Caco-2 (cell line): Measurements from ENCODE around the gene NDNF. TPM values are rescaled to one million over a fixed set of nuclear protein-coding genes. Genes with fewer than 3 reads are reported as not detected.

Source experiments
- BruUV-seq: library from RNA; stranded (reverse); fragments of 400-500 nt; replicated peaks from 2 replicates; lab custom pipeline; 2021; lab: Mats Ljungman, UMichigan
- CTCF ChIA-PET: fragments of 300-600 bp; sonication (Branson Sonifier 250); formaldehyde crosslinking; loops from one replicate; lab custom pipeline; 2022; ENCODE audit warnings: antibody characterized with exemption; lab: Charles Lee
- POLR2A ChIA-PET: fragments of 300-600 bp; sonication (Branson Sonifier 250); formaldehyde crosslinking; loops from one replicate; lab custom pipeline; 2022; ENCODE audit warnings: antibody characterized with exemption; lab: Charles Lee
- DNase-seq, 2 experiments: peaks; one replicate each; pipeline versions ENCODE4 v3.0.0 to v3.0.0-alpha.2; 2020 to 2022
- H3K27me3 ChIP-seq: replicated peaks from 2 replicates; pipeline ENCODE4 v1.6.0; 2011; ENCODE audit warnings: low read length; ENCODE audit not compliant: control insufficient read depth, insufficient read depth
- H3K36me3 ChIP-seq: 2 replicates; pipeline ENCODE4 v1.5.1; 2011; ENCODE audit warnings: low read length; ENCODE audit not compliant: control insufficient read depth, insufficient read depth
- H3K4me1 ChIP-seq: fragments of 250-450 bp; sonication (Bioruptor Pico); 2 replicates; pipeline ENCODE4 v1.5.1; 2020; ENCODE audit warnings: mild to moderate bottlenecking
- H3K4me3 ChIP-seq: 2 replicates; pipeline ENCODE4 v1.5.1; 2011; ENCODE audit warnings: low read depth, mild to moderate bottlenecking, control low read depth, low read length
- H3K9me3 ChIP-seq: fragments of 250-450 bp; sonication (Bioruptor Pico); 2 replicates; pipeline ENCODE4 v1.5.1; 2020; ENCODE audit warnings: mild to moderate bottlenecking, moderate library complexity
- H3K27ac Mint-ChIP-seq: one replicate; pipeline ENCODE4 v1.8.0; 2022; ENCODE audit warnings: mixed read lengths; ENCODE audit not compliant: unreplicated experiment
- H3K27me3 Mint-ChIP-seq: one replicate; pipeline ENCODE4 v1.8.0; 2022; ENCODE audit warnings: mixed read lengths; ENCODE audit not compliant: insufficient read depth, unreplicated experiment
- H3K36me3 Mint-ChIP-seq: one replicate; pipeline ENCODE4 v1.8.0; 2022; ENCODE audit warnings: mild to moderate bottlenecking, mixed read lengths; ENCODE audit not compliant: insufficient read depth, unreplicated experiment
- H3K4me1 Mint-ChIP-seq: one replicate; pipeline ENCODE4 v1.8.0; 2022; ENCODE audit warnings: low read depth, mixed read lengths; ENCODE audit not compliant: unreplicated experiment
- H3K4me3 Mint-ChIP-seq: one replicate; pipeline ENCODE4 v1.8.0; 2022; ENCODE audit warnings: mild to moderate bottlenecking, moderate library complexity, mixed read lengths; ENCODE audit not compliant: unreplicated experiment
- H3K9me3 Mint-ChIP-seq: one replicate; pipeline ENCODE4 v1.8.0; 2022; ENCODE audit warnings: mixed read lengths; ENCODE audit not compliant: unreplicated experiment
- intact Hi-C: fragments of 100-400 bp; cut with micrococcal nuclease; formaldehyde crosslinking; loops from one replicate; pipeline ENCODE4 v1.10.0; 2022; ENCODE audit not compliant: unreplicated experiment
- total RNA-seq: library from RNA; stranded (reverse); gene quantifications from 2 replicates; pipeline ENCODE4 v1.2.3, GENCODE V29; 2022
- TF ChIP-seq, protein P1 (sequence below), 2 experiments: fragments of 200-600 bp in 1 of 2; IDR thresholded peaks; 1 replicate in 1 of 2; 2 replicates in 1 of 2; pipeline versions ENCODE4 v1.5.1 to v1.8.0; 2011 to 2022; ENCODE audit warnings: antibody characterized with exemption in 1 of 2, control low read depth in 1 of 2, inconsistent platforms in 1 of 2, low read depth in 1 of 2, low read length in 1 of 2, mild to moderate bottlenecking in 1 of 2, moderate library complexity in 1 of 2; ENCODE audit not compliant: insufficient read depth in 1 of 2, severe bottlenecking in 1 of 2, unreplicated experiment in 1 of 2

NDNF gene
- total RNA-seq, 1 experiment from 2014 or later, result 3.7 TPM

- Mint-ChIP-seq H3K27ac (no peak overlapping the region), H3K27me3 (peaks cover 30% of the 10 kb centered on the region), H3K36me3 (no peaks in the 10 kb centered on the region), H3K4me1 (peaks cover 29% of the 10 kb centered on the region), H3K4me3 (peak overlapping the region; percentile 89), H3K9me3 (no peaks in the 10 kb centered on the region)
- TSS peak; percentile 20 for BruUV-seq
- H3K27me3 ChIP-seq, result peaks cover 1% of the 10 kb centered on the region; the same call in 1 of the 2 replicates
- H3K4me1 ChIP-seq, result peaks cover 6% of the 10 kb centered on the region; the same call in 1 of the 2 replicates
- intact Hi-C loops, result loop anchor here (2.0 to 5.0 kb wide), 2 partner anchors 64 to 149 kb away; partner anchors contain the start of gene PRDM5
- DNase-seq, result no peak
- peak overlapping the region; percentile 52 for H3K4me3 ChIP-seq
- ChIA-PET POLR2A (no interaction called here), CTCF (no interaction called here)
- H3K9me3 ChIP-seq, result no peaks in the 10 kb centered on the region
- TF ChIP-seq, protein P1, sequence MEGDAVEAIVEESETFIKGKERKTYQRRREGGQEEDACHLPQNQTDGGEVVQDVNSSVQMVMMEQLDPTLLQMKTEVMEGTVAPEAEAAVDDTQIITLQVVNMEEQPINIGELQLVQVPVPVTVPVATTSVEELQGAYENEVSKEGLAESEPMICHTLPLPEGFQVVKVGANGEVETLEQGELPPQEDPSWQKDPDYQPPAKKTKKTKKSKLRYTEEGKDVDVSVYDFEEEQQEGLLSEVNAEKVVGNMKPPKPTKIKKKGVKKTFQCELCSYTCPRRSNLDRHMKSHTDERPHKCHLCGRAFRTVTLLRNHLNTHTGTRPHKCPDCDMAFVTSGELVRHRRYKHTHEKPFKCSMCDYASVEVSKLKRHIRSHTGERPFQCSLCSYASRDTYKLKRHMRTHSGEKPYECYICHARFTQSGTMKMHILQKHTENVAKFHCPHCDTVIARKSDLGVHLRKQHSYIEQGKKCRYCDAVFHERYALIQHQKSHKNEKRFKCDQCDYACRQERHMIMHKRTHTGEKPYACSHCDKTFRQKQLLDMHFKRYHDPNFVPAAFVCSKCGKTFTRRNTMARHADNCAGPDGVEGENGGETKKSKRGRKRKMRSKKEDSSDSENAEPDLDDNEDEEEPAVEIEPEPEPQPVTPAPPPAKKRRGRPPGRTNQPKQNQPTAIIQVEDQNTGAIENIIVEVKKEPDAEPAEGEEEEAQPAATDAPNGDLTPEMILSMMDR (IDR thresholded peaks at IDR 0.05; ENCODE audit: insufficient read depth in 1 of 2, low read depth in 1 of 2, low read length in 1 of 2, severe bottlenecking in 1 of 2, unreplicated experiment in 1 of 2), result no peak
- no peaks in the 10 kb centered on the region for H3K36me3 ChIP-seq
These were observed 603 bp downstream of the NDNF start for GRCh38 chr4:121071640-121072223.

DNA sequence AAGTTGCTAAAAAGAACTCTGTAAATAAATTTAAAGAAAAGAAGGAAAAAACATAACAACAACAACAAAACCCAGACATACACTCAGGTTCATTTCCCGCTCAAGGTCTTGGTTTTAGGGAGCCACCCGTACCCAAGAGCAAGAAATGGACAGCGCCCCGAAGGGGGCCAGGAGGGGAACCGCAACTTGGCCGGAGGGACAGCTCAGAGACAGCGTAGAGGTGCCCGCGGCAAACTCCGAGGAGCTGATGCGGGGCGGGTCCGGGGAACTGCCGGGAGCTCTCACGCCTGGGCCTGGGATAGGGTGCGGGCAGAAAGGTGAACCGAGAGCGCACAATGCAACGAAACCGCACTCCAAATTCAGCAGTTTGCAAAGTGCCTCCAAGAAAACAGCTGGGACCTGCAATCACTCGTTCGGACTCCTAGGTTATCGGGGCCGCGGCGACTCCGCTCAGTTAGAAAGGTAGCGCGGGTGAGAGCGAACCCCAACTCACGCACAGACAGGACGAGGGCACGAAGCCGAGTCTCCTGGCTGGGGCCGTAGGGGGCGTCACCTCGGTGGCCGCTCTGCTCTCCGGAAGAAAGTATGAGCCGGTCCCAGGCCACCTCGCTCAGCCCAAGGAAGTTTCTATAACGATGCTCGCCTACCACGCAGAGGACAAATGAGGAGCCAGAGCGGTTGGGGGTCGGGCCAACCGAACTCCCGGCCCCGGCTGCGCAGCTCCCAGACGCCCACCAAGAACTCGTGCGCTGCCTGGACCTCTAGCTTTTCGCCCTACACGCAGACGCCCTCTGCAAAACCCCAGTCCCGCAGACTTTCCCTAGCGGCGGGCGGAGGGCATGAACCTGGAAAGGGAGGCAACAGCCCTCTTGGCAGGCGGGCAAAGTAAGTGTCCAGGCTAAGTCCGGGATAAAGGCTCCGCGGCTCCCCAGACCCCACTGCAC is 1.4 kb downstream of the NDNF start:
- Mint-ChIP-seq H3K27ac (no peak overlapping the region), H3K4me3 (peak overlapping the region; percentile 89), H3K27me3 (peaks cover 30% of the 10 kb centered on the region), H3K9me3 (no peaks in the 10 kb centered on the region), H3K36me3 (no peaks in the 10 kb centered on the region), H3K4me1 (peaks cover 29% of the 10 kb centered on the region)
- Histone ChIP-seq H3K4me3 (peak overlapping the region; percentile 52), H3K4me1 (peaks cover 6% of the 10 kb centered on the region; the same call in 1 of the 2 replicates), H3K36me3 (no peaks in the 10 kb centered on the region), H3K27me3 (peaks cover 1% of the 10 kb centered on the region; the same call in 1 of the 2 replicates), H3K9me3 (no peaks in the 10 kb centered on the region)
- TF ChIP-seq, protein P1 (IDR thresholded peaks at IDR 0.05; ENCODE audit: insufficient read depth in 1 of 2, low read depth in 1 of 2, low read length in 1 of 2, severe bottlenecking in 1 of 2, unreplicated experiment in 1 of 2), result peak; percentile 28 to 37
- ChIA-PET POLR2A (no interaction called here), CTCF (interaction anchor here (1.0 kb wide), 1 partner anchor 784 kb away, joined by 4 read pairs; no protein-coding TSS in a partner anchor)
- intact Hi-C loops, result loop anchor here (2.0 to 5.0 kb wide), 2 partner anchors 64 to 148 kb away; partner anchors contain the start of gene PRDM5
- DNase-seq, result peak; percentile 63 to 66
- no TSS peak for BruUV-seq

- no peak overlapping the region for H3K27ac Mint-ChIP-seq
- POLR2A ChIA-PET, result no interaction called here
- H3K4me1 ChIP-seq, result peaks cover 6% of the 10 kb centered on the region; the same call in 1 of the 2 replicates
- intact Hi-C loops, result loop anchor here (2.0 to 5.0 kb wide), 2 partner anchors 63 to 147 kb away; partner anchors contain the start of gene PRDM5
- H3K4me1 Mint-ChIP-seq, result peaks cover 29% of the 10 kb centered on the region
- TF ChIP-seq, protein P1 (IDR thresholded peaks at IDR 0.05; ENCODE audit: insufficient read depth in 1 of 2, low read depth in 1 of 2, low read length in 1 of 2, severe bottlenecking in 1 of 2, unreplicated experiment in 1 of 2), result no peak
- H3K4me3 Mint-ChIP-seq, result peak overlapping the region; percentile 89
- H3K36me3 ChIP-seq, result no peaks in the 10 kb centered on the region
- no peaks in the 10 kb centered on the region for H3K9me3 ChIP-seq
- H3K9me3 Mint-ChIP-seq, result no peaks in the 10 kb centered on the region
- H3K27me3 Mint-ChIP-seq, result peaks cover 30% of the 10 kb centered on the region
- no peaks in the 10 kb centered on the region for H3K36me3 Mint-ChIP-seq
- peaks cover 1% of the 10 kb centered on the region; the same call in 1 of the 2 replicates for H3K27me3 ChIP-seq
- no TSS peak for BruUV-seq
- H3K4me3 ChIP-seq, result peak overlapping the region; percentile 52
- CTCF ChIA-PET, result interaction anchor here (1.0 kb wide), 1 partner anchor 783 kb away, joined by 4 read pairs; no protein-coding TSS in a partner anchor
- DNase-seq, result no peak
These were observed 2.1 kb downstream of the NDNF start for GRCh38 chr4:121070274-121070673.
